Fibroblast of peridontal ligament (primary cell): ENCODE measurements around the gene CDC42.
A peak's percentile ranks its signal among the peaks of the same experiment; 100 is the strongest.

Experiments used
- DNase-seq: peaks from one replicate; pipeline ENCODE4 v3.0.0-alpha.2; 2010; ENCODE audit errors: extremely low read depth

The CDC42 gene

GRCh38 chr1:22037520-22037919, 15.0 kb upstream of the CDC42 start:
- no peak for DNase-seq

GRCh38 chr1:22038036-22038435, 14.5 kb upstream of the CDC42 start:
- no peak for DNase-seq

GRCh38 chr1:22039594-22040285, 12.8 kb upstream of the CDC42 start:
- peak; percentile 70 for DNase-seq

- DNase-seq: no peak
Observed at GRCh38 chr1:22040286-22040623, 12.3 kb upstream of the CDC42 start.

GRCh38 chr1:22041505-22041904, 11.0 kb upstream of the CDC42 start:
- DNase-seq: no peak

- DNase-seq: no peak
Observed at GRCh38 chr1:22043198-22043769, 9.2 kb upstream of the CDC42 start.

GRCh38 chr1:22044690-22045420, 7.7 kb upstream of the CDC42 start:
- peak; percentile 91 for DNase-seq

GRCh38 chr1:22045604-22046228, 6.8 kb upstream of the CDC42 start:
- no peak for DNase-seq

- DNase-seq: peak; percentile 50
Observed at GRCh38 chr1:22048351-22049192, 3.9 kb upstream of the CDC42 start.

GRCh38 chr1:22050330-22050729, 2.2 kb upstream of the CDC42 start:
- no peak for DNase-seq

- DNase-seq: no peak
Observed at GRCh38 chr1:22051607-22052114, 848 bp upstream of the CDC42 start.

- DNase-seq: peak; percentile 77
Observed at GRCh38 chr1:22053017-22053860, 730 bp downstream of the CDC42 start.

- DNase-seq: no peak
Observed at GRCh38 chr1:22053861-22054770, 1.6 kb downstream of the CDC42 start.

GRCh38 chr1:22055463-22055862, 3.0 kb downstream of the CDC42 start:
- no peak for DNase-seq

- no peak for DNase-seq
Observed at GRCh38 chr1:22056043-22056442, 3.5 kb downstream of the CDC42 start.

- DNase-seq: no peak
Observed at GRCh38 chr1:22056936-22057335, 4.4 kb downstream of the CDC42 start.

GRCh38 chr1:22057861-22058260, 5.4 kb downstream of the CDC42 start:
- no peak for DNase-seq

- peak; percentile 76 for DNase-seq
Observed at GRCh38 chr1:22064751-22065402, 12.4 kb downstream of the CDC42 start.

GRCh38 chr1:22071511-22071910, 19.0 kb downstream of the CDC42 start:
- DNase-seq: no peak
